NCI-H2107 (cell line): ENCODE results near the gene R3HCC1L.
"Not testable (repeated sequence)": the region's sequence is repeated elsewhere in the genome, so short reads cannot be mapped to it uniquely, and the experiment has no call there.

Experiments used
- DNase-seq: peaks from one replicate; lab custom pipeline; 2025; lab: John Stamatoyannopoulos, UW

The R3HCC1L gene

DNA sequence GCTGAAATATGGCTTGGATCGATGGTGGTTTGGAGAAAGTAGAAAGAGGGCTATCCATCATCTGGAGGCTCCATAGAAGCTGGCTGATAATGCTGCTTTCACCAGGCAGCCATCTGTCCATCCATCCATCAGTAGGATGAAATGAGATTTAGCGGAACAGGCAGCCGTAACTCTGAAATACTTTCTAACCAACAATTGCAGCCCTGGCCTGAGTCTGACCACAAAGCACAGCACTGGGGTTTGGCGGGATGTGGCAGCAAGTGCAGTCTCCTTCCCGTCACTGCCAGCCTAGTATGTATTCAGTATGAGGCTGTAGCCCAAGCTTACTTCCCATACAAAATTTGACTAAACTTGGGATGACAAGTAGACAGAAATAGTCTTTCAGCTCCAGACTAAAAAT lies 38.0 kb downstream of the R3HCC1L start:
- DNase-seq = no peak

DNA sequence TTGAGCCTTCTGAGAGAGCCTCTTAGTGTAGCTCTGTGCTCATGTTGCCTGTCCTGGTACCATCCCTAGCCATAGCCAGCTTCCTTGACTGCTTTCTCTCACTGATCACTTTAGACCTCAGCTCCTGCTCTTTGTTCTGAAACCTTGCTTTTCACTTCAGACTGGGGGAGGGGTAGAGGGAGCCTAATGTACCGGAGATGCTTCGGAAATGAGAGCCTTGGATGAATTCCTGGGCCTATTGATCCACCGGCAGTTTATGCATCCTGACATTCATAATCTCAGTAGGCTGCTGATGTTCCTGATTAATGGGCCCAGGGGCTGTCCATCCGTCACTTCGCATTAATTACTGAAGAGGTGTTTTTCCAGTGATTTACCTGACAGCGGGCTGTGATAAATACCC lies 38.8 kb downstream of the R3HCC1L start:
- DNase-seq = no peak

DNA sequence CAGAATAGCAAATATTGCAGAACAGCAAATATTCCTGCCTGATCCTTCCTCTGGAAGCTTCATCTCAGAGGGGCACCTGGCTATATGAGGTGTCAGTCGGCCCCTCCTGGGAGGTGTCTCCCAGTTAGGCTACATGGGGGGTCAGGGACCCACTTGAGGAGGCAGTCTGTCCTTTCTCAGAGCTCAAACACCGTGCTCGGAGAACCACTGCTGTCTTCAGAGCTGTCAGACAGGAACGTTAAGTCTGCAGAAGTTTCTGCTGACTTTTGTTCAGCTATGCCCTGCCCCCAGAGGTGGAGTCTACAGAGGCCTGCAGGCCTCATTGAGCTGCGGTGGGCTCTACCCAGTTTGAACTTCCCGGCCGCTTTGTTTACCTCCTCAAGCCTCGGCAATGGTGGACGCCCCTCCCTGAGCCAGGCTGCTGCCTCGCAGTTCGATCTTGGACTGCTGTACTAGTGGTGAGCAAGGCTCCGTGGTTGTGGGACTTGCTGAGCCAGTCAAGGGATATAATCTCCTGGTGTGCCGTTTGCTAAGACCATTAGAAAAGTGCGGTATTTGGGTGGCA lies 48.0 kb downstream of the R3HCC1L start:
- not testable (repeated sequence) for DNase-seq

DNA sequence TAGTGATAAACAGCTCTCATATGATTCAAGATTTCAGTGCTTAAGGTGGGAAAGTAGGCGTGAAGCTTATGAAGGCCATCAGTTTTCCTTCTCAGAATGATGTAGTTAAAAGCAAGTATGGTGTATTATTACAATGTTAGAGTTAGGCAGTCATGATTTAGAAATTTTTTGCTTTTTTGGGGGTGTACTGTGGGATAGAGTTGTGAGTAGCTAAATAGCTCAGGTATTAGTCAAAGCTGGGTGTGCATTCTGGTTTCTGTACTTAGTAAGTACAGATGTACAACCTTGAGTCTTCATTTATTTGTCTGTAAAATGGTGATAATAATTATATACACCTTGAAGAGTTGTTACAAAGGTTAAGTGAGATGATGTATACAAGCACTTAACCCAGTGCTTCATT lies 52.2 kb downstream of the R3HCC1L start:
- DNase-seq = no peak

DNA sequence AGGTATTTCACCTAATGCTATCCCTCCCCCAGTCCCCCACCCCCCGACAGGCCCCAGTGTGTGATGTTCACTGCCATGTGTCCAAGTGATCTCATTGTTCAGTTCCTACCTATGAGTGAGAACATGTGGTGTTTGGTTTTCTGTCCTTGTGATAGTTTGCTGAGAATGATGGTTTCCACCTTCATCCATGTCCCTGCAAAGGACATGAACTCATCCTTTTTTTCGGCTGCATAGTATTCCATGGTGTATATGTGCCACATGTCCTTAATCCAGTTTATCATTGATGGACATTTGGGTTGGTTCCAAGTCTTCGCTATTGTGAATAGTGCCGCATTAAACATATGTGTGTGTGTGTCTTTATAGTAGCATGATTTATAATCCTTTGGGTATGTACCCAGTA lies 56.3 kb downstream of the R3HCC1L start:
- DNase-seq = not testable (repeated sequence)

DNA sequence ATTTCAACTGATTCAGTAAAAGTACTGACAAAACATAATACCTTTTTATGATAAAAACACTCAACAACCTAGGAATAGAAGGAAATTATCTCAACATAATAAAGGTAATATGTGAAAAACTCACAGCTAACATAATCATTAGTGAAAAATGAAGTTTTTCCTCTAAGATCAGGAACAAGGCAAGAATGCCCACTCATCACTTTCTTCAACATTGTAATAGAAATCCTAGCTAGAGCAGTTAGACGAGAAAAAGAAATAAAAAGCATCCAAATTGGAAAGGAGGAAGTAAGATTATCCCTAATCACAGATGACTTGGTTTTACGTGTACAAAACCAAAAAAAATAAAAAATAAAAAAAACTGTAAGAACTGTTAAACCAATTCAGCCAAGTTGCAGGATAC lies 58.6 kb downstream of the R3HCC1L start:
- DNase-seq = no peak

DNA sequence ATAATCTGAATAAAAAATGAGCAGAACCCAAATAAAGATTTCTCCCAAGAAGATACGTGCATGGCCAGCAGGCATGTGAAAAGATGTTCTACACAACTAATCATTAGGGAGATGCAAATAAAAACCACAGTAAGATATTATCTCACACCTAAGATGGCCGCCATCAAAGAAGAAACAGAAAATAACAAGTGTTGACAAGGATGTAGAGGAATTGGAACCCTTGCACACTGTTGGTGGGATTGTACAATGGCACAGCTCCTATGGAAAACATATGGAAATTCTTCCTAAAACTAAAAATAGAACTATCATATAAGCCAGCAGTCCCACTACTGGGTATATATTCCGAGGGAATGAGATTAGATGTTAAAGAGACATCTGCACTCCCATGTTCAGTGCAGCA lies 60.2 kb downstream of the R3HCC1L start:
- DNase-seq = no peak

DNA sequence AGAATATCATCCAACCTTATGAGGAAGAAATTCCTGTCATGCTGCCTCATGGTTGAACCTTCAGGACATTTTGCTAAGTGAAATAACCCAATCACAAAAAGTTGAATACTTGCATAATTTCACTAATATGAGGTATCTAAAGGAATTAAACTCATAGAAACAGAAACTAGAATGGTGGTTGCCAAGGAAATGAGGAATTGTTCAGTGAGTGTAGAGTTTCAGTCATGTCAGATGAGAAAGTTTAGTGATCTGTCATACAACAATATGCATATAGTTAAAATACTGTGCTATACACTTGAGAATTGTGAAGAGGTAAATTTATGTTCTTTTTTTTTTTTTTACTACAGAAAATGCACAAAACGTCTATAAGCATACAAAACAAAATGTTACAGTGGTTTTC lies 60.7 kb downstream of the R3HCC1L start:
- no peak for DNase-seq

DNA sequence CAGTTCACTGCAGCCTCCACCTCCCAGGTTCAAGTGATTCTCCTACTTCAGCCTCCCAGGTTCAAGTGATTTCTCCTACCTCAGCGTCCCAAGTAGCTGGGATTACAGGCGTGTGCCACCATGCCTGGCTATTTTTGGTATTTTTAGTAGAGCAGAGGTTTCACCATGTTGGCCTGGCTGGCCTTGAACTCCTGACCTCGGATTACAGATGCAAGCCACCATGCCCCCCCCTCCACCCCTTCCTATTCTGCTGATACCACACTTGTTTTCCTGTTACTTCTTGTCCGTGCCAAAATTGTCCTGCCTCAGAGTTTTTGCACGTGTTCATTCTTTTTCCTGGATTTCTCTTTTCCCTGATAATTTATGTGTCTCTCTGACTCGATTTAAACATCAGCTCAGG lies 62.5 kb downstream of the R3HCC1L start:
- no peak for DNase-seq

DNA sequence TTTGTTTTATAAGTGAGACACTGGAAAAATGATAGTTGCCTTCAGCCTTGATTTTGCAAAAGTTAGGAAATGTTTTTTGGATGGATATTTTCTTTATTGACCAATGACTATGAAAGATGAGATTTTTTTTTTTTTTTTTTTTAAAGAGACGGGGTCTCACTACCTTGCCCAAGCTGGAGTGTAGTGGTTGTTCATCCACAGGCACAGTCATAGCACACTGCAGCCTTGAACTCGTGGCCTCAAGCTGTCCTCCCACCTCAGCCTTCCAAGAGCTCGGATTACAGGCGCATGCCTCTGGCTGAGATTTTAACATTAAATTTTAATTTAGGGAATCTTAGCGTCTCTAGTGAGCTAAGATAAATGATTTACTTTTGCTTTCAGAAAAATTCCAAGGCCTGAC lies 67.3 kb downstream of the R3HCC1L start:
- no peak for DNase-seq

DNA sequence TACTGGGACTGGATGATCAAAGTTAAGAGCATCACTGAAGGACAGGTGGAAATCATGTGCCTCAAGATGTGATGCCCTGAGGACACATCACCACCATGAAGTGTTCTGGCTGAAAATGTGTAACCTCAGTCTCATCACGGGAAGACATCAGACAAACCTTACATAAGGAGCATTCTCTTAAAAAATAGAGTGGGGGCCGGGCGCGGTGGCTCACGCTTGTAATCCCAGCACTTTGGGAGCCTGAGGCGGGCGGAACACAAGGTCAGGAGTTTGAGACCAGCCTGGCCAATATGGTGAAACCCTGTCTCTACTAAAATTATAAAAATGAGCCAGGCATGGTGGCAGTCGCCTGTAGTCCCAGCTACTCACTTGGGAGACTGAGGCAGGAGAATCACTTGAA lies 67.9 kb downstream of the R3HCC1L start:
- no peak for DNase-seq

DNA sequence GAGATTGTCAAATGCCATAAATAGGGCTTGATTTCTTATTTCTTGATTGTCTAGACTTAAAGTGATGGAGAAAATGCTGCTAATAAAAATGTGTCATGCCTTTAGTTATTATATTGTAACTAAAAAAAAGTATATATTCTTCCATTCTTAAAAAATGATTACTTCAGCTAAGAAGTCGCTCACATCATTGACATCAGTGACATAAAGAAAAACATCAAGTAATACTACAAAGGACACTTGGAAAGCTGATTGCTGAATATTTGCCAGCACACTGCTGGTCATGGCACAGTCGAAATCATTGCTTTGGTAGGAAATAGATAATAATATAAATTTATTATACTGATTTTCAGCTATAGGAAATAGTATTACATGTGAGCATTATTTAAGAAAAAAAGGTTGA lies 70.9 kb downstream of the R3HCC1L start:
- no peak for DNase-seq

DNA sequence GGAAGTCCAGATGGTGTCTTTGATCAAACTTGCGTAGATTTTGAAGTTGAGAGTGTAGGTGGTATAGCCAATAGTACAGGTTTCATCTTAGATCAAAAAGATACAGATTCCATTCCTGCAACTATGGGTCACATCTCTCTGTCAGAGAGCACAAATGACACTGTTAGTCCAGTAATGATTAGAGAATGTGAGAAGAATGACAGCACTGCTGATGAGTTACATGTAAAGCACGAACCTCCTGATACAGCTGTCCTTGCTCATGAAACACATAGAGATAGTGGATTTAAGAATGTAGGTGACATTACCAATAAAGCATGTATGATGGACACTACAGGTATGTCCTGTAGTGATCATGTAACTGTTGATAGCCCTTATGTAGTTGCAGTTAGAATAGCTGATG lies 74.5 kb downstream of the R3HCC1L start:
- DNase-seq = no peak

DNA sequence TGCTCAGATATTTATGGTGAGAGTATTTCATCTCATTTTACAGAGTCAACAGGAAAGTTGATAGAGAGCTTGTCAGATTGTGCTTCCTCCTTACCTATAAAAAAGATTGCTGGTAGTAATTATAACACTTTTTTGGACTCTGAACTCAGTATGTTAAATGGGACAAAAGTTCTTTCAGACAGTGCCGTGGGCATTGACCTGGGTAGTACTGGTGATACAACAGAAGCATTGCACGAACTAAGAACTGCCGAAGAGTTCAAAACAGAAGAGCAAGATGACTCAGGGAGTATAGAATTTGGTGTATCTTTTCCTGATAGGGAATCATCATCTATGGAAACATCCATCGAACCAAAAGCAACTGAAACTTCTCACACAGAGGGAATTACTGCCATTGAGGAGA lies 75.0 kb downstream of the R3HCC1L start:
- no peak for DNase-seq

DNA sequence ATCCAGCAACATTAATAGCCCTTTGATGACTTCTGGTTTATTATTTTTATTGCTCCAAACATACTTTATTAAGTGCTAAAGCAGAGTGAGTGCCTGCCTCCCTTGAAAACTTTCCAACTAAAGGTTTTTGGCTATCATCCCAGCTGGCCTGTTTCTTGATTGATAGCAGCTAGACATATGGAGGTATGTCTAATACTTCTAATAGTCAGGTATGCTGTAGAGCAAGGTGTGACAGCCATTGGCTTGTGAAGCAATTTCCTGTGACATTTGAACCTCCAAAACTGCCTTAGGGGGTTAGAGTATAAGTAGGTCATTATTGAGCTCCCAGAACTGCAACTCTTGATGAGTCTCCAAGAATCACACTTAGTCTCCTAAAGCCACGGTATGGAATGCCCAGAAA lies 77.7 kb downstream of the R3HCC1L start:
- DNase-seq = no peak

DNA sequence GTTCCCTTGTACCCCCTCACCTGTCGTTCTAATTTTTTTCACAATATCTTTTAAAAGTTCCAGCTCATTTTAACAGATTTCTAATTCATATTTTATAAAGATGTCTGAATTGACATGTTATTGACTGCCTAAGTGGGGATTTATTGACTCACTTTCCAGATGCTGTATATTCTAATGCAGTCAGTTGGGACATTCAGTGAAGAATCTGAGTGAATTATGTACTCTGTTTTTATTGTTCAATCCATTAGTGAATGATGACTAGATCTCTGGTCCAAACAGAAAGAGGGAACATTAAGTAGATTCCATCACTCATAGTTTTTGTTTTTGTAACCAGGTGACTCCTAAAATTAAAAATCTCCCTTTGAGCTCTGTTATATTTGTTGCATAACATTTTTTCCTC lies 79.3 kb downstream of the R3HCC1L start:
- no peak for DNase-seq

DNA sequence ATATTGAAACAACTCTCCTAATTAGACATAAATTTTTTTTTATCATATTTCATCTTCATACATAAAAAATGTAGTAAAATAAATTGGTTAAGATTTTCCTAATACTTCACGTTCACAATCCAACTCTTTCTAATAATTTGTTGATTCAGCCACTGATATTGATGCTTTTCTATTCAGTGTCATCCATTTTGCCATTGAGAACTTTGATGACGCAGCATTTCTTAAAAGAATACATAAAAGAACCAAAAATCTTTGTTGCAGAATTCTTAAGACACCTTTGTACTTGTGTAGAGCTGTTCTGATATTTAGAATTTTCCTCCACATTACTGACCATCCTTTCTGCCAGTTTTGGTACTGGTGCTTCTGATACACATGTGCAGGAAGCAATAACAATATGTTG lies 80.9 kb downstream of the R3HCC1L start:
- no peak for DNase-seq

DNA sequence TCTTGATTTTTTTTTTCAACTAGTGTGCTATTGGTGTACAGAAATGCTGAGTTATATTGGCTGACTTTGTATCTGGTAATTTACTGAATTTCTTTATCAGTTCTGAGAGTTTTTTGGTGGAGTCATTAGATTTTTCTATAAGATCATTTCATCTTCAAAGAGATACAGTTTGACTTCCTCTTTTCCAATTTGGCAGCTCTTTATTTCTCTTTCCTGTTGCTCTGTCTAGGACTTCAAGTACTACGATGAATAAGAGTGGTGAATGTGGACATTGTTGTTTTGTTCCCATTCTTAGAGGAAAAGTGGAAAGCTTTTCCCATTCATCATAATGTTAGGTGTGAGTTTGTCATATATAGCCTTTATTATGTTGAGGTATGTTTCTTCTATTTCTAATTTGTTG lies 83.3 kb downstream of the R3HCC1L start:
- DNase-seq = no peak

DNA sequence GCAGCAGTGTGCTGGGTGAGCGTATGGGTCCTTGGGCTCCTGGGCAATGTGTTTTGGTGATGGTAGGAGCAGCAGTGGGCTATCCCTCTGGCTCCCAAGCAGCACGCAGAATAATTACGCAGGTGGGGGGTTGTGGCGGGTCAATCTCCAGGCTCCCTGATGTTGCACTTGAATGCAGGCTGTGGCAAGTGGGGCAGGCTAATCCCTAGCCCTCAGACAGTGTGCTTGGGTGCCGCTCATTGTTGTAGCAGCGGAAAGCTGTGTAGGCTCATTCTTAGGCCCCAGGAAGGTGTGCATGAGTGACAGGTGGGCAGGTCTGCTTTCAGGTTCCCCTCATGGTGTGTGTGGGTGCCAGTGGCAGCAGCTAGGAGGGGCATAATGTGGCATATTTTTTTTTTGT lies 89.4 kb downstream of the R3HCC1L start:
- DNase-seq = no peak

DNA sequence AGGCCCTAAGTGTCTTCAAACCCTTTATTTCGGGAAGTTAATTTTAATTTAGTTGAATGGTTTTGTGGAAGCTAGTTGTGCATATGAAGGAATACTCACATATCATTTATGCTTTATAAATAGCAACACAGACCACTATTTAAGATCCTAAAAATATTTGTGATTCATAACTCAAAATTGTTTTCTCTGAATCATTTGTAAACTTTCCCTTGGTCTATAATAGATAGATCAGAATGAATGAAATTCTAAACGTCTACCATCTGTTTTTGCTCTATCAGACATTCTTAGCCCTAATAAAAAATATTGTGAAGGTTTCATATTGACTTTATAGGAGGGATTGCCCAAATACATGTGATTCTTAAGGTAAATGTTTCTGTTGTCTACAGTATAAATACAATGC lies 90.1 kb downstream of the R3HCC1L start:
- no peak for DNase-seq

DNA sequence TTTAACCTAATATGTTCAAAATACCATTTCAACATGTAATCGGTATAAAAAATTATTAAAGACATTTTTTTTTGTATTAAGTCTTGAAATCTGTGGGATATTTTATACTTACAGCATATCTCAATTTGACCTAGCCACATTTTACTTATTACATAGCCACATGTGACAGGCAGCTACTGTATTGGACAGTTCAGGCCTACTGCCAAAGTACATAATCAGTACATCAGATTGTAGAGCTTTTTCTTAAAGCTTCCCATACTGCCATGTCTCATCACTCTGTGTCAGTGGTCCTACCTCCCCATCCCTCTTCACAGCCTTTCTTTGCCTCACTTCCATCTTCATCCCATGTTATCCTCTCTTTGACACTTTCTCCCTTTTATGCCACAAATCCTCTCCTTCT lies 90.5 kb downstream of the R3HCC1L start:
- DNase-seq = no peak

DNA sequence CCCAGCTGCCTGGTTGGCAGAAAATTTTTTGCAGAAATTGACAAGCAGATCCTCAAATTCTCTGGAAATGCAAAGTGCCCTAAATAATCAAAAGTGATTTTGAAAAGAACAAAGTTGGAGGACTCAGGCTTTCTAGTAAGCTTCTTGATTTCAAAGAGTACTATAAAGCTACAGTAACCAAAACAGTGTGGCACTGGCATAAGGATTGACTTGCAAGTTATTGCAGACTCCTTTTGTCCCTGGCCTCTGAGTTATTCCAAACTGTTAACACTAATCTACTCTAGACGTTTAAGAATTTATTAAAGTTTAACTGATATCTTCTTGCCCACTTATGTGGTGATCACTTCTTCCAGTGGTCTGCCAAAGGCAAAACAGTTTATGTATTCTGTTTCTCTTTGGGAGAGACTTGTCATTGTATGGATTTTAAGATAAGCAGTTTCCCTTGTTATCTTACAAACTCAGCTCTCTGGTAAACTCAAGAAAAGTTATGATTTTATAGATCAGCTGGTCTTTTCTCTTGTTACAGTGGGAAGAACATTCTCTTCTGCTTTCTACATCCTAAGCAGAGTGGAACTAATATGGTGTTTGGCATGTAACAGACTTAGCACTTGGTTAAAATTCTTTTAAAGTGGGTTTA lies 92.2 kb downstream of the R3HCC1L start:
- no peak for DNase-seq

DNA sequence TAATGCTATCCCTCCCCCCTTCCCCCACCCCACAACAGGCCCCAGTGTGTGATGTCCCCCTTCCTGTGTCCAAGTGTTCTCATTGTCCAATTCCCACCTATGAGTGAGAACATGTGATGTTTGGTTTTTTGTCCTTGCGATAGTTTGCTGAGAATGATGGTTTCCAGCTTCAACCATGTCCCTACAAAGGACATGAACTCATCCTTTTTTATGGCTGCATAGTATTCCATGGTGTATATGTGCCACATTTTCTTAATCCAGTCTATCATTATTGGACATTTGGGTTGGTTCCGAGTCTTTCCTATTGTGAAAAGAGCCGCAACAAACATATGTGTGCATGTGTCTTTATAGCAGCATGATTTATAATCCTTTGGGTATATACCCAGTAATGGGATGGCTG lies 93.3 kb downstream of the R3HCC1L start:
- not testable (repeated sequence) for DNase-seq

DNA sequence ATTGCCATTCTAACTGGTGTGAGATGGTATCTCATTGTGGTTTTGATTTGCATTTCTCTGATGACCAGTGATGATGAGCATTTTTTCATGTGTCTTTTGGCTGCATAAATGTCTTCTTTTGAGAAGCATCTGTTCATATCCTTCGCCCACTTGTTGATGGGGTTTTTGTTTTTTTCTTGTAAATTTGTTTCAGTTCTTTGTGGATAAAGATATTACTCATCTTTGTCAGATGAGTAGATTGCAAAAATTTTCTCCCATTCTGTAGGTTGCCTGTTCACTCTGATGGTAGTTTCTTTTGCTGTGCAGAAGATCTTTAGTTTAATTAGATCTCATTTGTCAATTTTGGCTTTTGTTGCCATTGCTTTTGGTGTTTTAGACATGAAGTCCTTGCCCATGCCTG lies 93.8 kb downstream of the R3HCC1L start:
- not testable (repeated sequence) for DNase-seq
